HEK293 (cell line): ENCODE results near the gene DMKN.

ENCODE experiments used
- CTCF ChIA-PET: fragments of 350-600 bp; formaldehyde crosslinking; extraction: SDS; loops from one replicate; lab custom pipeline; 2021; ENCODE audit warnings: antibody characterized with exemption; lab: Yijun Ruan, JAX
- POLR2A ChIA-PET: fragments of 300-600 bp; formaldehyde crosslinking; extraction: SDS; loops from one replicate; lab custom pipeline; 2020; ENCODE audit warnings: antibody characterized with exemption, inconsistent platforms; lab: Yijun Ruan, JAX
- H3K27ac ChIP-seq: fragments of 200-500 bp; sonication (Bioruptor generic); 2 replicates; pipeline ENCODE4 v1.5.1; 2014; ENCODE audit warnings: low read depth, low read length, control low read depth, inconsistent platforms; ENCODE audit errors: extremely low read depth
- H3K36me3 ChIP-seq, 2 experiments: fragments of 200-500 bp in 1 of 2; sonication (Bioruptor generic) in 1 of 2; 1 replicate in 1 of 2; 2 replicates in 1 of 2; pipeline ENCODE4 v1.5.1; 2014 to 2017; ENCODE audit warnings: inconsistent platforms in 2 of 2, low read length in 2 of 2; ENCODE audit not compliant: control insufficient read depth in 2 of 2, insufficient read depth in 1 of 2
- H3K4me1 ChIP-seq: fragments of 200-500 bp; sonication (Bioruptor generic); 2 replicates; pipeline ENCODE4 v1.5.1; 2014; ENCODE audit warnings: mild to moderate bottlenecking, low read length, inconsistent platforms; ENCODE audit not compliant: control insufficient read depth, insufficient read depth
- H3K4me3 ChIP-seq: 2 replicates; pipeline ENCODE4 v1.5.1; 2011; ENCODE audit warnings: low read depth, mild to moderate bottlenecking, control low read depth, low read length, moderate library complexity
- H3K9me3 ChIP-seq: fragments of 200-500 bp; sonication (Bioruptor generic); 2 replicates; pipeline ENCODE4 v1.5.1; 2014; ENCODE audit warnings: low read depth, low read length, inconsistent platforms; ENCODE audit not compliant: control insufficient read depth, insufficient read depth
- KLF7 ChIP-seq: fragments of 450-650 bp; formaldehyde crosslinking; IDR thresholded peaks from 2 replicates; pipeline ENCODE4 v1.5.1; 2016; ENCODE audit warnings: missing biosample characterization, missing genetic modification characterization, borderline replicate concordance
- SCRT2 ChIP-seq: fragments of 450-650 bp; formaldehyde crosslinking; IDR thresholded peaks from 2 replicates; pipeline ENCODE4 v1.5.1; 2016; ENCODE audit warnings: missing biosample characterization, missing genetic modification characterization
- ZBTB17 ChIP-seq: fragments of 450-650 bp; formaldehyde crosslinking; IDR thresholded peaks from 2 replicates; pipeline ENCODE4 v1.5.1; 2016; ENCODE audit warnings: missing biosample characterization, missing genetic modification characterization
- ZBTB8A ChIP-seq: fragments of 450-650 bp; formaldehyde crosslinking; IDR thresholded peaks from 2 replicates; pipeline ENCODE4 v1.5.1; 2016; ENCODE audit warnings: missing biosample characterization, missing genetic modification characterization
- ZNF133 ChIP-seq: fragments of 450-650 bp; formaldehyde crosslinking; IDR thresholded peaks from 2 replicates; pipeline ENCODE4 v1.5.1; 2016; ENCODE audit warnings: missing biosample characterization, missing genetic modification characterization
- ZNF138 ChIP-seq: fragments of 450-650 bp; formaldehyde crosslinking; IDR thresholded peaks from 2 replicates; pipeline ENCODE4 v1.5.1; 2016; ENCODE audit warnings: missing biosample characterization, missing genetic modification characterization, borderline replicate concordance
- ZNF248 ChIP-seq: fragments of 450-650 bp; formaldehyde crosslinking; IDR thresholded peaks from 2 replicates; pipeline ENCODE4 v1.5.1; 2017; ENCODE audit warnings: missing biosample characterization, missing genetic modification characterization
- ZNF391 ChIP-seq: fragments of 450-650 bp; formaldehyde crosslinking; IDR thresholded peaks from 2 replicates; pipeline ENCODE4 v1.5.1; 2016; ENCODE audit warnings: low read depth, missing biosample characterization, missing genetic modification characterization, borderline replicate concordance
- ZNF416 ChIP-seq: fragments of 450-650 bp; formaldehyde crosslinking; IDR thresholded peaks from 2 replicates; pipeline ENCODE4 v1.5.1; 2016; ENCODE audit warnings: missing biosample characterization, missing genetic modification characterization
- ZNF473 ChIP-seq: fragments of 450-650 bp; formaldehyde crosslinking; IDR thresholded peaks from 2 replicates; pipeline ENCODE4 v1.5.1; 2017; ENCODE audit warnings: missing biosample characterization, missing genetic modification characterization
- ZNF510 ChIP-seq: fragments of 450-650 bp; formaldehyde crosslinking; IDR thresholded peaks from 2 replicates; pipeline ENCODE4 v1.5.1; 2018; ENCODE audit warnings: mild to moderate bottlenecking, missing genetic modification characterization, missing biosample characterization; ENCODE audit not compliant: insufficient replicate concordance
- ZNF521 ChIP-seq: fragments of 450-650 bp; formaldehyde crosslinking; IDR thresholded peaks from 2 replicates; pipeline ENCODE4 v1.5.1; 2017; ENCODE audit warnings: missing biosample characterization, mild to moderate bottlenecking, missing genetic modification characterization
- ZNF530 ChIP-seq: fragments of 450-650 bp; formaldehyde crosslinking; IDR thresholded peaks from 2 replicates; pipeline ENCODE4 v1.5.1; 2016; ENCODE audit warnings: low read depth, missing biosample characterization, missing genetic modification characterization
- ZNF585B ChIP-seq: fragments of 450-650 bp; formaldehyde crosslinking; IDR thresholded peaks from 2 replicates; pipeline ENCODE4 v1.5.1; 2016; ENCODE audit warnings: missing biosample characterization, missing genetic modification characterization
- ZNF610 ChIP-seq: fragments of 450-650 bp; formaldehyde crosslinking; IDR thresholded peaks from 2 replicates; pipeline ENCODE4 v1.5.1; 2016; ENCODE audit warnings: missing biosample characterization, missing genetic modification characterization, borderline replicate concordance
- ZNF677 ChIP-seq: fragments of 450-650 bp; IDR thresholded peaks from 2 replicates; pipeline ENCODE4 v1.5.0; 2018; ENCODE audit warnings: missing biosample characterization, mild to moderate bottlenecking, missing genetic modification characterization, moderate library complexity
- TF ChIP-seq, protein P1 (sequence below): fragments of 450-650 bp; formaldehyde crosslinking; IDR thresholded peaks from 2 replicates; pipeline ENCODE4 v1.5.1; 2017; ENCODE audit warnings: missing biosample characterization, missing genetic modification characterization

DMKN gene

DNA sequence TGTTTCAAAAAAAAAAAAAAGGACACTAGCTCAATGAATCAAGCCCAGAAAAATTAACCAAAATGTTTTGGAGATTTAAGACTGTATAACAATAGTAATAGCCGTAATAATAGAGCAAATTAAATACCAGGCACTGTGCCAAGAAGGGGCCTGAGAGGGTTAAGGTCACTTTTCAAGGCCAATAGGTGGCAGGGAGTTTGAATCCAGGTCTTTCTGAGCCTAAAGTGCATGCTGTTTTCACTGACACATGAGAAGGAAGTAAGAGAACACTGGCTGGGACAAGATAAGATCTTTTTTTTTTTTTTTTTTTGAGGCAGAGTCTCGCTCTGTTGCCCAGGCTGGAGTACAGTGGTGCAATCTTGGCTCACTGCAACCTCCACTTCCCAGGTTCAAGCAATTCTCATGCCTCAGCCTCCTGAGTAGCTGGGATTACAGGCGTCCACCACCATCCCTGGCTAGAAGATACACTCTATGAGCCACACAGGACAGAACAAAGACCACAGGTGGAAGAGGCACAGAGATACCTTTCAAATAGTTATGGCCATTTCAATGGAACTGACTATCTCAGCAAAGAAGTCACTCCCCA lies 57.7 kb downstream of the DMKN start:
- ChIA-PET CTCF (interaction anchor here (0.7 to 1.0 kb wide), 3 partner anchors 100 to 232 kb away, joined by 3 to 4 read pairs (median 4); no protein-coding TSS in a partner anchor), POLR2A (no interaction called here)
- Histone ChIP-seq H3K36me3 (no peaks in the 10 kb centered on the region; a peak in 1 of 3 replicates), H3K27ac (no peak overlapping the region), H3K9me3 (no peaks in the 10 kb centered on the region), H3K4me3 (no peak overlapping the region), H3K4me1 (no peaks in the 10 kb centered on the region)
- TF ChIP-seq ZNF530 (no peak), ZNF416 (no peak), ZNF138 (tag by site-specific recombination) (no peak), ZNF677 (tag by site-specific recombination) (peak; percentile 63; the same call in 1 of the 2 replicates), KLF7 (tag by site-specific recombination) (no peak), ZBTB17 (tag by site-specific recombination) (peak; percentile 21; the same call in 1 of the 2 replicates), ZNF521 (tag by site-specific recombination) (no peak)
- TF ChIP-seq, protein P1, sequence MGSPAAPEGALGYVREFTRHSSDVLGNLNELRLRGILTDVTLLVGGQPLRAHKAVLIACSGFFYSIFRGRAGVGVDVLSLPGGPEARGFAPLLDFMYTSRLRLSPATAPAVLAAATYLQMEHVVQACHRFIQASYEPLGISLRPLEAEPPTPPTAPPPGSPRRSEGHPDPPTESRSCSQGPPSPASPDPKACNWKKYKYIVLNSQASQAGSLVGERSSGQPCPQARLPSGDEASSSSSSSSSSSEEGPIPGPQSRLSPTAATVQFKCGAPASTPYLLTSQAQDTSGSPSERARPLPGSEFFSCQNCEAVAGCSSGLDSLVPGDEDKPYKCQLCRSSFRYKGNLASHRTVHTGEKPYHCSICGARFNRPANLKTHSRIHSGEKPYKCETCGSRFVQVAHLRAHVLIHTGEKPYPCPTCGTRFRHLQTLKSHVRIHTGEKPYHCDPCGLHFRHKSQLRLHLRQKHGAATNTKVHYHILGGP, result no peak

DNA sequence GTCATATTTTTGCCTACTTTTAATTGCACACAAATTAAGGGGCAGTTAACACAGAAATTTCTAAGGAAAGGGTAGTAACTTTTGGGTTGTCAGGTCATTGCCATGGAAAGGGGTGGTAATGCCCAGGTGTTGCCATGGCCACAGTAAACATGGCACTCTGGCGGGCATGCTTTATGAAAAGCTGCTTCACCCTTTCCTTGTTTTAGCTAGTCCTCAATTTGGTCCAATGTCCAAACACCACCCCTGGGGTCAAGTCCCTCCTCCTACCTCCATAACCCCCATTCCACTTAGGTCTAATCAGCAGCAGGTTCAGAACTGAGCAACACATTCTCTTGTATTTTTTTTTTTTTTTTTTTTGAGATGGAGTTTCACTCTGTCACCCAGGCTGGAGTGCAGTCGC lies 58.8 kb downstream of the DMKN start:
- Histone ChIP-seq H3K9me3 (no peaks in the 10 kb centered on the region), H3K4me3 (no peak overlapping the region), H3K27ac (no peak overlapping the region), H3K36me3 (no peaks in the 10 kb centered on the region), H3K4me1 (no peaks in the 10 kb centered on the region)
- POLR2A ChIA-PET, result interaction anchor here (0.6 to 0.7 kb wide), 2 partner anchors 55 to 62 kb away, joined by 3 to 7 read pairs; no protein-coding TSS in a partner anchor
- CTCF ChIA-PET, result interaction anchor here (0.7 to 1.2 kb wide), 5 partner anchors 13 to 194 kb away, joined by 3 to 5 read pairs (median 4); partner anchors contain the start of gene COX6B1
- TF ChIP-seq ZNF473 (tag by site-specific recombination) (no peak), ZNF585B (tag by site-specific recombination) (no peak), ZNF248 (tag by site-specific recombination) (no peak), ZNF391 (no peak), ZNF510 (no peak), ZNF610 (tag by site-specific recombination) (no peak), ZBTB8A (tag by site-specific recombination) (no peak)
- TF ChIP-seq, all 188 proteins: peak for 0

DNA sequence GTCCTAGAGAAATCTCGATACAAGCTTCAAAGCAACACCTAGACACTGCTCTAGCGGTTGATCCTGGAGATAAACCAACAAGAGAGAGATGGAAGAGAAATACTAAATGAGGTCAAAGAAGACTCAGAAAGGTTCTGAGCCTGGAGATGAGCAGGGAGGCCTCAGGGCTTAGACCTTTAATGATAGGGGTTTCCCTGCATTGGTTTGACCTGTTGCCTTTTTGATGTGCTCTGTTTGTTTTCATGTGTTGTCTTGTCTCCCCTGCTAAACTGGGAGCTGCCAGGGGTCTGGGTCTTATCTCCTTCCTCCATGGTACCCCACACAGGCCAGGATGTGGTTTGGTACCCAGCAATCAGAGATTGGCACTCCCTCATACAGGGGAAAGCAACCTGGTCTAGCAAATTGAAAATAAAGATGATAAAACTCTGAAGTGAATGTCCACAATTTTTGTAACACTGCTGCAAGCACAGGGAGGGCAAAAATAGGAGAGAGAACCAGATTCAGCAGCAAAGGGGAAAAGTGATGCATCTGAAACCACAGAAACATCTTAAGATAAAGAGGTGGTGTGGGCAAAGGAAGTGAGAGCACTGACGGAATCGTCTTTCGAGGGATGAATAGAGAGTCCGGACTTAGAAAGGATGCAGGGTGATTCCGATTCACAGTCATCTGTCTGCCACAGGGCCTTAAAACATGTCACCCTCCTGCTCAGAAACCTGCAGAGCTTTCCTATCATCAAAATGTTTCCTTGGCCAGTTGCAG lies 61.9 kb downstream of the DMKN start:
- peaks cover 2% of the 10 kb centered on the region; the same call in 1 of the 2 replicates for H3K4me1 ChIP-seq
- H3K36me3 ChIP-seq, result no peaks in the 10 kb centered on the region
- ChIA-PET CTCF (interaction anchor here (0.6 to 5.3 kb wide), 6 partner anchors 12 to 735 kb away, joined by 3 to 19 read pairs (median 3); no protein-coding TSS in a partner anchor), POLR2A (no interaction called here)
- no peaks in the 10 kb centered on the region for H3K9me3 ChIP-seq
- TF ChIP-seq SCRT2 (tag by site-specific recombination), result peak; percentile 36; the same call in 1 of the 2 replicates
- no peak for TF ChIP-seq ZNF133 (tag by site-specific recombination)
- no peak overlapping the region for H3K4me3 ChIP-seq
- H3K27ac ChIP-seq, result no peak overlapping the region
